ENCODE results near the gene TRANK1. TPM values are rescaled to one million over a fixed set of nuclear protein-coding genes. Genes with fewer than 3 reads are reported as not detected.

Gene TRANK1
- total and polyA plus RNA-seq, 11 donors, result 2.2 to 27.9 (median 4.0) TPM

DNA sequence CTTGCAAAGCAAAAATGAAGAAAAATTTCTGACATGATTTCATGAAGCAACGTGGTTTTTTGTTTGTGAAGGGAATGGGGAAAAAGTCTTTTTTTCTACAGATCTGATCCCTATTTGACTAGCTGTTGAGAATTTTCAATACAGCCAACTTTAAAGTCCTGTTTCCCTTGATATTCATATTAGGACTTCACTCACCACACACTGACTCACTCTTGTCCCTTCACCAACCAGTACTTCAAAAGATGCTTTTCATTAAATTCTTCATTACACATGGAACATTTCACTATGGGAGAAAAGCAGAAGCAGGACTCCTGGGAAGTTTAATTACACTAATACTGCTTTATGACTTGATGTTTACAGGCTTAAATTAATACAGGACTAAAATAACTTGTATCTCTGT is 16.6 kb downstream of the TRANK1 start:
- TF ChIP-seq POLR2A (IDR thresholded peaks at IDR 0.05) (no peak), CTCF (IDR thresholded peaks at IDR 0.05) (no peak)
- DNase-seq, result no peak
- intact Hi-C loops (cut with DNase I), result no loop called here

GRCh38 chr3:36926292-36926897 is 18.5 kb downstream of the TRANK1 start:
- TF ChIP-seq POLR2A (IDR thresholded peaks at IDR 0.05) (no peak), CTCF (IDR thresholded peaks at IDR 0.05) (no peak)
- ATAC-seq, result no peak
- H3K27ac ChIP-seq, result no peak overlapping the region
- H3K9me3 ChIP-seq, result peaks cover 0 to 3% (median under 1%) of the 10 kb centered on the region in 12 donors
- peaks cover 0 to 2% (median 0%) of the 10 kb centered on the region in 9 donors for H3K36me3 ChIP-seq
- intact Hi-C loops (cut with DNase I), result no loop called here
- H3K4me3 ChIP-seq, result no peak overlapping the region
- 75 to 84% (median 80%) methylated on average over 4 to 6 of the region's 6 CpGs for WGBS, 4 donors
- peaks cover 0 to 30% (median 6%) of the 10 kb centered on the region in 12 donors for H3K4me1 ChIP-seq
- DNase-seq, result no peak
- H3K27me3 ChIP-seq, result no peaks in the 10 kb centered on the region

More for the DNA sequence above, 16.6 kb downstream of the TRANK1 start:
- peaks cover 0 to 27% (median 2%) of the 10 kb centered on the region in 12 donors for H3K4me1 ChIP-seq
- H3K4me3 ChIP-seq, result no peak overlapping the region
- no peak overlapping the region for H3K27ac ChIP-seq
- H3K27me3 ChIP-seq, result no peaks in the 10 kb centered on the region
- no peaks in the 10 kb centered on the region for H3K9me3 ChIP-seq
- 92 to 100% (median 96%) methylated on average over 1 of the region's 1 CpG for WGBS, 4 donors
- ATAC-seq, result no peak
- H3K36me3 ChIP-seq, result peaks cover 0 to 2% (median 0%) of the 10 kb centered on the region in 9 donors

GRCh38 chr3:36924744-36925521 is 19.9 kb downstream of the TRANK1 start:
- WGBS, 4 donors, result 61 to 87% (median 65%) methylated on average over 2 of the region's 2 CpGs
- H3K27me3 ChIP-seq, result no peaks in the 10 kb centered on the region
- no peak overlapping the region for H3K4me3 ChIP-seq
- intact Hi-C loops (cut with DNase I), result no loop called here
- no peak overlapping the region for H3K27ac ChIP-seq
- no peak for DNase-seq
- no peak for TF ChIP-seq CTCF (IDR thresholded peaks at IDR 0.05)
- TF ChIP-seq POLR2A (IDR thresholded peaks at IDR 0.05), result no peak
- H3K9me3 ChIP-seq, result peaks cover 0 to 12% (median 3%) of the 10 kb centered on the region in 12 donors
- H3K36me3 ChIP-seq, result peaks cover 0 to 2% (median 0%) of the 10 kb centered on the region in 9 donors
- peaks cover 0 to 30% (median 6%) of the 10 kb centered on the region in 12 donors for H3K4me1 ChIP-seq
- no peak for ATAC-seq

DNA sequence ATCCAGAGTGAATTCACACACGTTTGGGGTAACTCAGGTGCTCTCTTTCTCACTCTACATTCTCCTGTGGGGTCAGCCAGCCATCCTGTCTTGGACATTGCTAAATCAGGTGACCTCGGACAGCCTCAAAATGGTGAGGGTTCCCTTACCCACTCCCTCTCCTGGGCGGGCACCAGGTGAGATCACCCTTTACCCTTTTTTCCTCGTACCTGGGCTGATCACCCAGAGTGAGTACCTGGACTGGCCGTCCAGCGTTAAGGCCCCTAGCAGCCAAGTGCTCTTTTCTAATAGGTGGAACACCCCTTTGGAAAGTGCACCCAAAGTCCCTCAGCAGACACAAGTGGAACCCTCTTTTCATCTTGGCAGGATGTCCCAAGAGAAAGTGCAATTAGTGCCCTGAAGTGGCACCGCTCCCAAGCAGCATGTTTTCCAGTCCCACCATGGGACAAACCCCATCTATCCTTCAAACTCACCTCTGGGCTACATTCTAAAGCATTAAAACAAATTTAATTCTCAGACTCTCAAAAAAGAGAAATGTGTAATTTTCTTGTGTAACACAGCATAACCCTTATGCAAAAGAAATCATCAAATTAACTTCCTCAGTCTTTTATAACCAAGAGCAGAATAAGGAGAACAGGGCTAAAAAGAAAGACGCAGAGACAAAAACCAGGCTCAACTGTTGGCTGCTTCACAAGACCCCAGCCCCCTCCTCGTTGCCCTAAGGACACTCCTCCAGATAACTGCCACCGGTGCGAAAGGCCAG is 20.7 kb downstream of the TRANK1 start:
- TF ChIP-seq POLR2A (IDR thresholded peaks at IDR 0.05) (no peak), CTCF (IDR thresholded peaks at IDR 0.05) (no peak)
- Histone ChIP-seq H3K4me1 (peaks cover 0 to 30% (median 6%) of the 10 kb centered on the region in 12 donors), H3K27ac (no peak overlapping the region), H3K27me3 (no peaks in the 10 kb centered on the region), H3K9me3 (peaks cover 0 to 12% (median 3%) of the 10 kb centered on the region in 12 donors), H3K4me3 (no peak overlapping the region), H3K36me3 (peaks cover 0 to 2% (median 0%) of the 10 kb centered on the region in 9 donors)
- WGBS, 4 donors, result 74 to 79% (median 76%) methylated on average over 11 of the region's 11 CpGs
- intact Hi-C loops (cut with DNase I), result no loop called here
- DNase-seq, result no peak
- no peak for ATAC-seq

All from heart left ventricle (tissue), 16 donors.